Astrocyte of the spinal cord (primary cell): ENCODE results near the gene TMEM115.

Experiments
- DNase-seq: peaks from one replicate; pipeline ENCODE4 v3.0.0; 2011; ENCODE audit warnings: low read depth, low spot score
- H3K4me3 ChIP-seq: 2 replicates; pipeline ENCODE4 v1.5.1; 2011; ENCODE audit warnings: low read depth, mild to moderate bottlenecking, low read length, moderate library complexity
- in situ Hi-C: cut with HindIII; loops from 2 replicates; pipeline ENCODE4 v1.10.0; 2017; ENCODE audit warnings: low sequenced_read_pairs
- TF ChIP-seq, protein P1 (sequence below): IDR thresholded peaks from 2 replicates; pipeline ENCODE4 v1.5.1; 2012; ENCODE audit warnings: low read depth, mild to moderate bottlenecking, low read length, inconsistent platforms

TMEM115 gene

DNA sequence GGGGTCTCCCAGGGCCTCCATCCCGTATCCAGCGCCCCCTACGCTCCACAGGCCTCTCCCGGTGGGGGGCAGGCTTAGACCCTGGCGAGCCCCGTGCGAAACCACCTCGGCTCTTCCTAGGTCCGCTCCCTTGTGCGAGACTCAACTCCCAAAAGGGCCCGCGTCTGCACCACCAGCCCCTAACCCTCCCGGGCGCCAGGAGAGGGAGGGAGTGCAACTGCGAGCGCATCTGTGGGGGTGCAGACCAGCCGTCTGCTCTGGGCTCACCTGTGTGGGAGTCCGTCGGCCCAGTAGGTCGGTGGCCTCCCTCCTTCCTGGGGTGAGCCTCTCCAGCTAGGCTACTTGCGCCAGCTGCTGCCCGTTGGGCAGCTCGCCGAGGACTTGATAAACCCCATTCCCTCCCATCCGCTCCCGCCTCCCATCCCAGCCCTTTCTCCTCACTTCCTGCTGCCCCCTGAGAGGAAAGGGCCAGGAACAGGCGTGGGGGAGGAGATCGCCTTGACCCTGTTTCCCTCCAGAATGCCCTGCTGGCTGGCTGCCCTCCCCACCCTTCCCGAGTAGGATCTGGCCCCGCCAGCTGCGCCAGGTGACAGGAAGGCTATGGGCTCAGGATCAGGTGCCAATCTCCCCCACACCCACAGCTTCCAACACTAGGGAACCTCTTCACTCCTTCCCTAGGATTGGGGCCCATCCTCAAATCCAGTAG is 36.8 kb downstream of the TMEM115 start, which contains the start of gene HYAL2:
TSS of gene HYAL2 (minus strand) at position 360 of the 706 bp plus-strand sequence. CDS start 2,256 bp downstream, outside the sequence.
- TF ChIP-seq, protein P1, sequence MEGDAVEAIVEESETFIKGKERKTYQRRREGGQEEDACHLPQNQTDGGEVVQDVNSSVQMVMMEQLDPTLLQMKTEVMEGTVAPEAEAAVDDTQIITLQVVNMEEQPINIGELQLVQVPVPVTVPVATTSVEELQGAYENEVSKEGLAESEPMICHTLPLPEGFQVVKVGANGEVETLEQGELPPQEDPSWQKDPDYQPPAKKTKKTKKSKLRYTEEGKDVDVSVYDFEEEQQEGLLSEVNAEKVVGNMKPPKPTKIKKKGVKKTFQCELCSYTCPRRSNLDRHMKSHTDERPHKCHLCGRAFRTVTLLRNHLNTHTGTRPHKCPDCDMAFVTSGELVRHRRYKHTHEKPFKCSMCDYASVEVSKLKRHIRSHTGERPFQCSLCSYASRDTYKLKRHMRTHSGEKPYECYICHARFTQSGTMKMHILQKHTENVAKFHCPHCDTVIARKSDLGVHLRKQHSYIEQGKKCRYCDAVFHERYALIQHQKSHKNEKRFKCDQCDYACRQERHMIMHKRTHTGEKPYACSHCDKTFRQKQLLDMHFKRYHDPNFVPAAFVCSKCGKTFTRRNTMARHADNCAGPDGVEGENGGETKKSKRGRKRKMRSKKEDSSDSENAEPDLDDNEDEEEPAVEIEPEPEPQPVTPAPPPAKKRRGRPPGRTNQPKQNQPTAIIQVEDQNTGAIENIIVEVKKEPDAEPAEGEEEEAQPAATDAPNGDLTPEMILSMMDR, result no peak
- DNase-seq, result no peak
- peak within 1 kb of the TSS; percentile 70 for H3K4me3 ChIP-seq
- in situ Hi-C loops, result no loop called here

DNA sequence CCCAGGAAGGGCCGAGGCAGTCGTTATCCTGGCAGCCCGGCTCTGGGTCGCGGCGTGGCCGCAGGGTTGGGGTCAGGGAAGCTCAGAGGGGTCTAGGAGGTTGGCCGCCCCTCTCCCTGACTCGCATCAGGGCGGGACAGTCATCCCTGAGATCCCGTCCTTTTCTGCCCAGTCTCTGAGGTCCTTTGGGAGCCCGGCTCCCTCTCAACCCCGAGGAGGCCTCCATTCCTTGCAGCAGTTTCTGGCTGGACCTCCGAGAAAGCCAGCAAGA is 37.3 kb downstream of the TMEM115 start:
- no peak for DNase-seq
- in situ Hi-C loops, result no loop called here
- TF ChIP-seq, protein P1, result no peak
- peak overlapping the region; percentile 70 for H3K4me3 ChIP-seq

DNA sequence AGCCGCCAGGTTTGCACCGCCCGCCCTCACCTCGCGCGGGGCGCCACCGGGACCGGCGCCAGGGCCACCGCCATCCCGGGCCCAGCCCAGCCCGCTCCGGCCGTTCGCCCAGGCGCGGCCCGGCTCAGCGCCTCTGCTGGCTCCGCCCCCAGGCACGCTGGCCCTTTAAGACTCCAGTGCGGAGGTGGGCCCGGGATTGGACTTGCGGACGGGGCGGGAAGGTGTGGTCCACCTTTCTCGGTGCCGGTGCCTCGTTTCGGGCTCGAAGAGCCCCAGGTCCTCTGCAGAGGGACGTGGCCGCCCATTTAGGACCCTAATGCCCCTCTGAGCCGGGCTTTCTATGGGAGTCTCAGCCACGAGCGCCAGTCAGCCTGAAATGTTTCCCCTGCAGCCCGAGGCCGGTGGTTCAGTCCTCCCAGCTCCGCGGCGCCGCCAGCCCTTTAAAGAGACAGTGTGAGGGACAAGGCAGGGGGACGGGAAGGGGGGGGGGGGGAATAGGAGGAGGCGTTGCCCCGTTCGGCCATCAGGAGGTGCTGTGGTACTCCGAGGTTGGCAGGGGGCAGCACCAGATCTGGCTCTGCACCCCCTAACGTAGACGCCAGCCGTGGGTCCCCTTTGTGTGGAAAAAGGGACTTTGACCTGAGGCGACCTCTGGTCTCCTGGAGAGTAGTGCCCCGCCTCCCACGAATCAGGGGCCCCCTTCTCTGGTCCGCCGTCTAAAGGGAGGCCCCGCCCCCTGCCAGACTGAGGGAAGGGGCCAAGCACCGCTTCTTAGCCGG is 37.8 kb downstream of the TMEM115 start:
- peak; percentile 91 for DNase-seq
- in situ Hi-C loops, result no loop called here
- H3K4me3 ChIP-seq, result peak overlapping the region; percentile 70
- TF ChIP-seq, protein P1, result peak; percentile 60

DNA sequence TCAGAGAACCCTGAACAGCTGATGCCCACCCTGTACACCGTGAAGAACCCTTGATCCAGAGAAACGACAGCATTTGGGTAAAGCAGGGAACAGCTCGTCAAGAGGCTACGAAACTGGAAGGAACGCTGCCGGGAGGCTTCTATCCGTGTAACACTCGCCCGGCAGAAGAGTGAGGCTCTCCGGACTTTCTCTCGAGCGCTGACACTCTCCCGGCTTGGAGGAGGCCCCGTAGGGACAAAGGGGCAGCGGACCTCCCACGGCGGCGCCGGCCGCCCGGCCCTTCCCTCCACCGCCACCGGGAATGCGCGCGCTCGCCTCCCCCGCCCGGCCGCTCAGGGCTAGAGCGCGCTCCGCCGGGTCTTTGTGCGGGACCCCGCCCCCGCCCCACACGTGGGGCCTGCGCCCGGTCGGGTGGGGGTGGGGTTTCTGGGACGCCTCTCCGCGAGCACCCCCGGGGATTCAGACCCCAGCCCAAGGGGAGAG is 38.4 kb downstream of the TMEM115 start:
- in situ Hi-C loops, result no loop called here

DNA sequence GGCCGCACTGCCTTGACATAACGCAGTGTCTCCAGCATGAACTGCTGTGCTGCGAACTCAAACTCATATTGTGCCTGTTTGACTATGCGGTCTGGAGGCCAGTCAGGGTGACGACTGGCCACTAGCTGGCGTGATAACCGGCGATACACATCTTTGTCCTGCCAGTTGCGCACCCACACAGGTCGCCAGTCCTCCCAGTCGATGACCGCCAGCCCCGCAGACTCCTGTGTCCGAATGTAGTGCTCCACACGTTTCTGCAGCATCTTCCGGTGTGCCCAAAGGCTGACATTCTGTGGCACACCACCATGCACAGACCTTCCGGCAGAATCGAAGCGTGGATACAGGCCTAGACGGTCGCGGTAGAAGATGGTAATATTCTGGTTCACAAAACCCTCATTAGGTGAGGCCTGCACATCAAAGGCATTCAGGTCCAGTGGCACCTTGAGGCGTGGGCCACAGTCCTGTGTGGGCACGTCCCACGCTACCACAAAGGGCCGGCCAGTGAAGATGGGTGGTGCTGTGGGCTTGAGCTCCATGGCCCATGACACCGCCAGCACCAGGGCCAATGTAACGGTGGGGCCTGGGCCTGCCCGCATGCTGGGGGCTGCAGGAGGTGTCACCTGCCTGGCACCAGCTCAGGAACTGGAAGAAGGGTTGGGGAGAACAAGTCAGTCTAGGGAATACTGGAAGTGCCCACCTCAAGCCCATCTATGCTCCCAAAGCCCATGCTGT is 39.3 kb downstream of the TMEM115 start:
- TF ChIP-seq, protein P1, result no peak
- in situ Hi-C loops, result no loop called here
- no peak for DNase-seq
- H3K4me3 ChIP-seq, result peak overlapping the region; percentile 70

More for the DNA sequence above, 38.4 kb downstream of the TMEM115 start:
- TF ChIP-seq, protein P1, result no peak
- H3K4me3 ChIP-seq, result peak overlapping the region; percentile 70
- DNase-seq, result peak; percentile 66

DNA sequence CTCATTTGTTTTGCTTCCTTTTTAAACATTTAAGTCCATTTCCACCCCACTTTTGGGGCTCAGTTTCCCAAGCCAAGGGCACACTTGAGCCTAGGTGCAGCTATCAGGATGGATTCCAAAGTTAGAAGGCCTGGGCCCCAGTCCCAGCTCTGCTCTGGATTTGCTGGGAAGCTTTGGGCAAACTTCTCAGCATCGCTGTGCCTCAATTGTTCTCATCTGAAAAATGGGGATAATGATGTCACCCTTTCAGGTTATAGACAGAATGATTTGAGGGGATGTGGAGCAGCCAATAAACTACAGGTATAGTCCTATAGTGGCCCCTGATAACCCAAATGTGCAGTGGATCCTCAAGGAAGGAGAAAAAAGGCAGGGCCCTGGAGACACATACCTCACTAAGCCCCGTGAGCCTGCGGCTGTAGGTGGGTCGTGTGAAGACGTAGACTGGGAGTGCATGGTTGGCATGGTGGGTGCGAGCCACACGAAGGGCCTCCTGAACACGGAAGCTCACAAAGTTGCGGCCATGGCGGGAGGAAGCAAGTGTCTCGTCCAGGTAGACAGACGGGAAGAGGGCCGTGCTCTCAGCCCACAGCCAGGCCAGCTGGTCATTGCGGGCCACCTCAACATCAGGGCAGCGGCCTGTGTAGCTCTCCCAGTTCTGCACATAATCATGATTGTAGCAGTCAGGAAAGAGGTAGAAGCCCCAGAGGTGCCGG is 40.0 kb downstream of the TMEM115 start:
- TF ChIP-seq, protein P1, result no peak
- in situ Hi-C loops, result no loop called here
- DNase-seq, result no peak
- H3K4me3 ChIP-seq, result no peak overlapping the region
